ENCODE results near the gene CCDC148.

GRCh38 chr2:158269143-158269542 lies 187.4 kb downstream of the CCDC148 start:
- TF ChIP-seq CTCF (IDR thresholded peaks at IDR 0.05) (no peak), POLR2A (IDR thresholded peaks at IDR 0.05) (no peak)

All from testis (tissue), 2 donors.